ENCODE data around the gene POTEM.
"Not testable (repeated sequence)": the region's sequence is repeated elsewhere in the genome, so short reads cannot be mapped to it uniquely, and the experiment has no call there.

POTEM gene

DNA sequence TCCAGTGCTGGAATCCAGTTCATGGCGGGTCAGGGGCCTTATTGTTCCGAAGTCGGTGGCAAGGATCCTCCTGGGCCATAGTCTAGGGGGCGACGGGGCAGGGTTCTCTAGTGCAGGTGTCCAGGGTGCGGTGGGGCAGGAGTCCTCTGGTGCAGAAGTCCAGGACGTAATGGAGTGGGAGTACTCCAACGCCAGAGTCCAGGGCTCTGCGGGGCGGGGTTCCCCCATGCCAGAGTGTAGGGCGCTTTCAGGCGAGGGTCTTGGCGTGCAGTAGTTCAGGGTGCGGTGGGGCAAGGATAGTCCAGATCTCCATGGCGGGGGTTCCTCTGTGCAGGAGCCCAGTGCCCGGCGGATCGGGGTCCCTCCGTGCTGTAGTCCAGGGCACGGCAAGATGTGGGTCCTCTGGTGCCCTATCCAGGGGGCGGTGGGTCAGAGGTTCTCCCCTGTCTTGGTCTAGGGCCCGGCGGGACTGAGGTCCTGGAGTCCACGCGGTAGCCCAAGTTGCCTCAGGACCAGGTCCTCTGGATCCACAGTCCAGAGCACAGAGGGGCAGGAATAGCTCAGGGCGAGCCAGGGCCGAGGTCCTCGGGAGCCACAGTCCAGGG is 70.9 kb downstream of the POTEM start:
- not testable (repeated sequence) for DNase-seq

DNA sequence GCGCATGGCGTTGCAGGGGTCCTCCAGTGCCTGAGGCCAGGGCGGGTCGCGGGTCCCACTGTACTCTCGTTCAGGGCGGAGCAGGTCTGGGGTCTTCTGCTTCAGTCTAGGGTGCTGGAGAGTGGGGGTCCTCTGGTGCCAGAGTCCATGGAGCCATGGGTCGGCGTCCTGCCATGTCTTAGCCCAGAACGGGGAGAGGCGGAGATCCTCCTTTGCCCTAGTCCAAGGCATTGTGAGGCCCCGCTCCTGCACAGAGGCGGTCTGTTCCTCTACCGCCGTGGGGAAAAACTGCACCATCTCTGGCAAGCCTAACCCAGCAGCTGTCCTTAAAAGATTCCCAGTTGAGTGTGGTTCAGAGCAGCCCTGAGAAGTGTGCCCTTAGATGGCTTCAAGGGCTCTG is 71.6 kb downstream of the POTEM start:
- not testable (repeated sequence) for DNase-seq

GRCh38 chr14:19043384-19043783 is 76.2 kb downstream of the POTEM start:
- DNase-seq, result not testable (repeated sequence)
